SK-N-SH treated with all-trans-retinoic acid at 6 μM for 48 hours (cell line): ENCODE results near the gene RXRA.

Experiments used
- CSDC2 ChIP-seq: fragments of 250-450 bp; sonication (Bioruptor Pico); IDR thresholded peaks from 2 replicates; pipeline ENCODE4 v1.5.0; 2020; ENCODE audit warnings: mild to moderate bottlenecking, moderate library complexity
- GLIS3 ChIP-seq: fragments of 250-450 bp; sonication (Bioruptor Pico); IDR thresholded peaks from 2 replicates; pipeline ENCODE4 v1.5.0; 2020; ENCODE audit warnings: mild to moderate bottlenecking, moderate library complexity
- POU6F1 ChIP-seq: fragments of 250-450 bp; sonication (Bioruptor Pico); IDR thresholded peaks from 2 replicates; pipeline ENCODE4 v1.8.0; 2021; ENCODE audit warnings: low read depth, mild to moderate bottlenecking, moderate library complexity, borderline replicate concordance
- RARB ChIP-seq: fragments of 250-450 bp; sonication (Bioruptor Pico); IDR thresholded peaks from 2 replicates; pipeline ENCODE4 v1.8.0; 2021; ENCODE audit warnings: mild to moderate bottlenecking, moderate library complexity
- SNAI2 ChIP-seq: fragments of 250-450 bp; sonication (Bioruptor Pico); IDR thresholded peaks from 2 replicates; pipeline ENCODE4 v1.5.0; 2020; ENCODE audit warnings: mild to moderate bottlenecking, moderate library complexity
- TOX ChIP-seq: fragments of 250-450 bp; sonication (Bioruptor Pico); IDR thresholded peaks from 2 replicates; pipeline ENCODE4 v1.8.0; 2021; ENCODE audit warnings: mild to moderate bottlenecking, moderate library complexity, borderline replicate concordance
- ZC3H10 ChIP-seq: fragments of 250-450 bp; sonication (Bioruptor Pico); IDR thresholded peaks from 2 replicates; pipeline ENCODE4 v1.5.1; 2021; ENCODE audit warnings: mild to moderate bottlenecking, moderate library complexity
- ZFP30 ChIP-seq: fragments of 450-650 bp; formaldehyde crosslinking; IDR thresholded peaks from 2 replicates; pipeline ENCODE4 v1.5.0; 2022; ENCODE audit warnings: mild to moderate bottlenecking, moderate library complexity
- ZNF70 ChIP-seq: fragments of 450-650 bp; formaldehyde crosslinking; IDR thresholded peaks from 2 replicates; pipeline ENCODE4 v1.5.0; 2020; ENCODE audit warnings: mild to moderate bottlenecking, moderate library complexity
- ZNF8 ChIP-seq: fragments of 450-650 bp; formaldehyde crosslinking; IDR thresholded peaks from 2 replicates; pipeline ENCODE4 v1.5.0; 2020; ENCODE audit warnings: mild to moderate bottlenecking, moderate library complexity

- TF ChIP-seq GLIS3 (CRISPR knock-in tag): no peak
- no peak for TF ChIP-seq TOX (CRISPR knock-in tag)
- TF ChIP-seq ZFP30 (CRISPR knock-in tag): no peak
- TF ChIP-seq SNAI2 (CRISPR knock-in tag): no peak
- TF ChIP-seq ZNF70: no peak
- no peak for TF ChIP-seq POU6F1 (CRISPR knock-in tag)
- no peak for TF ChIP-seq ZNF8 (CRISPR knock-in tag)
- no peak for TF ChIP-seq ZC3H10 (CRISPR knock-in tag)
- TF ChIP-seq RARB: no peak
- TF ChIP-seq CSDC2 (CRISPR knock-in tag): no peak
Measured at GRCh38 chr9:134410835-134411217, 84.6 kb downstream of the RXRA start.
